Embryonic facial prominence (tissue), 1 donor: ENCODE measurements around the gene MFN2.

Source experiments
- DNase-seq: peaks from one replicate; pipeline ENCODE4 v3.0.0-alpha.2; 2016; ENCODE audit errors: extremely low spot score

The MFN2 gene

GRCh38 chr1:11960276-11960675 lies 20.0 kb upstream of the MFN2 start:
- DNase-seq: no peak

- no peak for DNase-seq
Measured at GRCh38 chr1:11960715-11961114, 19.5 kb upstream of the MFN2 start.

GRCh38 chr1:11961230-11961629 lies 19.0 kb upstream of the MFN2 start:
- no peak for DNase-seq

GRCh38 chr1:11963622-11964021 lies 16.6 kb upstream of the MFN2 start:
- no peak for DNase-seq

GRCh38 chr1:11964656-11965055 lies 15.6 kb upstream of the MFN2 start:
- DNase-seq: no peak

GRCh38 chr1:11967028-11967547 lies 13.2 kb upstream of the MFN2 start:
- DNase-seq: no peak

- no peak for DNase-seq
Measured at GRCh38 chr1:11970441-11971185, 9.6 kb upstream of the MFN2 start.

GRCh38 chr1:11977625-11978024 lies 2.6 kb upstream of the MFN2 start:
- no peak for DNase-seq

GRCh38 chr1:11978301-11978700 lies 1.9 kb upstream of the MFN2 start:
- no peak for DNase-seq

- DNase-seq: no peak
Measured at GRCh38 chr1:11979028-11979850, 1.0 kb upstream of the MFN2 start.

- no peak for DNase-seq
Measured at GRCh38 chr1:11980676-11980972, 380 bp downstream of the MFN2 start.

GRCh38 chr1:11981378-11982009 lies 1.2 kb downstream of the MFN2 start:
- no peak for DNase-seq

GRCh38 chr1:11982010-11982392 lies 1.8 kb downstream of the MFN2 start:
- DNase-seq: no peak

- DNase-seq: no peak
Measured at GRCh38 chr1:11984121-11984520, 3.9 kb downstream of the MFN2 start.

- no peak for DNase-seq
Measured at GRCh38 chr1:11984576-11984975, 4.3 kb downstream of the MFN2 start.

GRCh38 chr1:11985171-11985570 lies 4.9 kb downstream of the MFN2 start:
- DNase-seq: no peak

- no peak for DNase-seq
Measured at GRCh38 chr1:11985851-11986250, 5.6 kb downstream of the MFN2 start.

GRCh38 chr1:11989669-11990068 lies 9.4 kb downstream of the MFN2 start:
- DNase-seq: no peak

GRCh38 chr1:11990303-11991032 lies 10.2 kb downstream of the MFN2 start:
- DNase-seq: no peak

GRCh38 chr1:11991969-11992676 lies 11.9 kb downstream of the MFN2 start:
- no peak for DNase-seq

GRCh38 chr1:11997081-11997850 lies 17.0 kb downstream of the MFN2 start:
- no peak for DNase-seq
